HAP-1 (cell line): ENCODE results near the gene ARHGEF38.

ENCODE experiments used
- DNase-seq, 2 experiments: peaks; one replicate each; pipeline ENCODE4 v3.0.0-alpha.2; 2016 to 2020; ENCODE audit warnings: low spot score in 2 of 2
- H3K27me3 ChIP-seq: fragments of 250-450 bp; sonication (Bioruptor Pico); 2 replicates; pipeline ENCODE4 v1.5.1; 2020; ENCODE audit warnings: low read depth, mild to moderate bottlenecking, moderate library complexity
- H3K36me3 ChIP-seq: fragments of 250-450 bp; sonication (Bioruptor Pico); replicated peaks from 2 replicates; pipeline ENCODE4 v1.5.1; 2020; ENCODE audit warnings: mild to moderate bottlenecking
- H3K4me1 ChIP-seq: fragments of 250-450 bp; sonication (Bioruptor Pico); 2 replicates; pipeline ENCODE4 v1.5.1; 2020; ENCODE audit warnings: mild to moderate bottlenecking
- H3K4me3 ChIP-seq: fragments of 250-450 bp; sonication (Bioruptor Pico); 2 replicates; pipeline ENCODE4 v1.5.1; 2020; ENCODE audit warnings: mild to moderate bottlenecking, moderate library complexity
- H3K9me3 ChIP-seq: fragments of 250-450 bp; sonication (Bioruptor Pico); 2 replicates; pipeline ENCODE4 v1.5.1; 2020; ENCODE audit warnings: mild to moderate bottlenecking, moderate library complexity
- in situ Hi-C: fragments of 300-500 bp; cut with MboI; formaldehyde crosslinking; loops from 3 replicates; pipeline ENCODE4 v1.14.3; 2020; ENCODE audit warnings: low sequenced_read_pairs, inconsistent platforms, mixed read lengths

ARHGEF38 gene

DNA sequence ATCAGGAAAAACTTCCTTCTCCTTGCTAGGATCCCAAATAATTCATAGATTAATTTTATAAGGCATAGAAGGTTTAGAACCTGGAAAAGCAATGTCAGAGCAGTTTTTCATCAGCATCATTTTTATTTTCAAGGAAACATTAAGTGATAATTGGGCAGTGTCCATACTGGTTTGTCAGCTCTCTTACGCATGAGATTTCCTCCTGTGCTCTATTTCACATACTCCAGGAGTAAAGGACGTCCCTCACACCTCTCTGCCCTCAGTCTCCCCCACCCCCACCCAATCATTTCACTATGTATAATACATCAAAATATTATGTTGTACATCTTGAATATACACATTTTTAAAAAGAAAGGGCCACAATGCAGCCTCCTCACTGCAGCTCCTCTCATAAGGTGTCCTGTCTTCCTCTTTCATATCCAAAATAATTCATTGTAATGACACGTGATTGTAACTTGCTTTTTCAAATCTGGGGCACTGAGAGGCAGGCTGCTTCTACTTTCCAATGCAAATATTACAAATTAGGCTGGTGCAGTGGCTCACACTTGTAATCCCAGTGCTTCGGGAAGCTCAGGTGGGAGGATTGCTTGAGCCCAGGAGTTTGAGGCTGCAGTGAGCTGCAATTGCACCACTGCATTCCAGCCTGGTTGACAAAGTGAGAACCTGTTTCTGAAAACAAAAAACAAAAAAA is 34.4 kb downstream of the ARHGEF38 start:
- H3K9me3 ChIP-seq = no peaks in the 10 kb centered on the region
- no peak for DNase-seq
- no peaks in the 10 kb centered on the region for H3K36me3 ChIP-seq
- H3K4me3 ChIP-seq = no peak overlapping the region
- no peaks in the 10 kb centered on the region for H3K27me3 ChIP-seq
- in situ Hi-C loops = no loop called here
- peaks cover 3% of the 10 kb centered on the region for H3K4me1 ChIP-seq

DNA sequence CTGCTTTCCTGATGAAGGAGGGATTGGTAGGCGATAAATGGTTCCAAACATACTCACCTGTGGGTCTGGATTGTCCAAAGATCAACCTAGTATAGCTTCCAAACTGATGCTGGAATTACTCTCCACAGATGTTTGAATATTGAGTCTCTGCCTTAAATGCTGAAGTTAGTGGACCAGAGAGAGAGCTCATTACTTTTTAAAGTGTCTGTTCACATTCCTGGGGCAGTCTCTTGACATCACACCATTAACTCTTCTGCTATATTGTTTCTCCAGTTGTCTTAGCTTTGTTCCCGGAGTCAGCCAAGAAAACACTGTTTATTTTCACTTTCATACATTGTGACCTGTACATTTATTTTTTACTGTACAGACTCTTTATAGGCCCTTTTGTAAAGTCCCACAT is 35.4 kb downstream of the ARHGEF38 start:
- Histone ChIP-seq H3K27me3 (no peaks in the 10 kb centered on the region), H3K4me3 (no peak overlapping the region), H3K4me1 (peaks cover 5% of the 10 kb centered on the region), H3K36me3 (no peaks in the 10 kb centered on the region), H3K9me3 (no peaks in the 10 kb centered on the region)
- in situ Hi-C loops = no loop called here
- no peak for DNase-seq

DNA sequence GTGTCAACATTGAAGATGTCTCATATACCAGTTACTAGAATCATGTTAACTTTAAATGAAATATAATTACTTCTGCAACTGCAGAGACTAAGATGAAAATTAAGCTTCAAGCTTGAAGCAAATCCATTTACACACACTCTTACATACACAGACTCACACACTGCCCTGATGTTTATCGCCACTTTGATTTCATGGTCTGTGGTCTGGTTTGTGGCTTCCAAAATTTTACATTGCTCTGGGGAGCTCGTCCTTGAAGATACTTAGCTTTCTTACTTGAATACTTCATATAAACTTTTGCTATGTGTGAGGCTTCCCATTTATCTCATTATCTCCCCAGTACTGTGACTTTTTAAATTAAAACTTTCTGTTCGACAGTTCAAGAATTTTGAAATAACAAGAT is 35.8 kb downstream of the ARHGEF38 start:
- no peaks in the 10 kb centered on the region for H3K36me3 ChIP-seq
- no peaks in the 10 kb centered on the region for H3K9me3 ChIP-seq
- in situ Hi-C loops = no loop called here
- H3K4me3 ChIP-seq = no peak overlapping the region
- no peak for DNase-seq
- H3K27me3 ChIP-seq = no peaks in the 10 kb centered on the region
- H3K4me1 ChIP-seq = peaks cover 5% of the 10 kb centered on the region

DNA sequence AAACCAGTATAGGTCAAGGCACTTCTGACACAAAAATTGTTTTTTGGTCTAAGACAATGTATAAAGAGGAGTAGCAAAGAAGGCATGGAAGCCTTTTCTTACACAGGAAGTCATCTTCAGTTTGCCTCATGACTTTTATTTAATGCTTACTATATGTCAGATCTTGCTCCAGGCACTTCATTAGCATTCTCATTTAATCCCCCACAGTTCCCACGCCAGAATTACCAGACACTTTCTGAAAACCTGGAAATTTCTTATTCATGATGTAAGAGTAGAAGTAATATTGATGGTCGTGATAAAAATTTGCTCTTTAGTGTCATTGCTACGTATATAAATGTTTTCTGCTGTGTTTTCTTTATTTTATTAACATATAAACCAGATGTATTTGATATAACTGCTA is 39.2 kb downstream of the ARHGEF38 start:
- Histone ChIP-seq H3K4me1 (peaks cover 5% of the 10 kb centered on the region), H3K27me3 (no peaks in the 10 kb centered on the region), H3K4me3 (no peak overlapping the region), H3K9me3 (no peaks in the 10 kb centered on the region), H3K36me3 (no peaks in the 10 kb centered on the region)
- DNase-seq = peak in 1 of 2 experiments; percentile 21
- in situ Hi-C loops = no loop called here

DNA sequence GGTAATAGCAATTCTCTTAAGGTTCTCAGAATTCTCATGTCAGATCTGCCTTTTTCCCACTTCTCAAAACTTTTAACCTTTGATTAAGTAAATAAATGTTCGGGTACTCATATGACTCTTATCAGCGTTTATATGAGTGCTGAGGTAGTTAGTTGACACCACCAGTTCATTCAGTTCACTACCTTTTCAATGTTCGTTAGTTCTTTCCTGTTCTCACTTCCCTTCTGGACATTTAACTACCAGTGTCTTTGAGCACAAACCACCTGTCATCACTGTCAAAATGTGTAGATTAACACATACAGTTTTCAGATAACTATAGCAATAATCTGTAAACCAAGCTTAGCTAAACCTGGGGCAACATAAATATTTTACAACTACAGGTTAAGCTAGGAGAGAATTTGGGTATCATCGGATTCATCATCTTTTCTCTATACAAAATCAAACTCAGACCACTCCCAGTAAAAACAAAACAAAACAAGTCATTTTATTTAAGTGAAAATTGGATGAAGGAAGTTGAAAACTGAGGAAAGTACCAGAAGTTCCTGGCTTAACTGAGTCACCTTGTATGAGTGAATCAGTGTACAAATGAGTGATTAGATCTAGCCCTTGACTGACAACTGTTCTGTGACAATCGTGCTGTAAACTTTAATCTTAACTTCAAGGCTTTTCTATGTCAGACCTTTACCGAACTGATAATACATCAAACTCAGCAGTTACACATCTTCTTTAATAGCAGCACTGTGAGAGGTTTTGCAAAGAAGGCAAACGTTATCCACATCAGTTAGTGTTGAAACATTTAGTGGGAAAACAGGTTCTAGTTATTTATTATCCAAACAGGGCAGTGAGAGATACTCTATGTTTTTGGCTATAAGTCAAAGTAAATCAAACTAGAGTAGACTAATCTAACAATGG is 41.9 kb downstream of the ARHGEF38 start:
- H3K9me3 ChIP-seq = no peaks in the 10 kb centered on the region
- in situ Hi-C loops = no loop called here
- peaks cover 5% of the 10 kb centered on the region for H3K4me1 ChIP-seq
- H3K4me3 ChIP-seq = no peak overlapping the region
- H3K27me3 ChIP-seq = no peaks in the 10 kb centered on the region
- no peaks in the 10 kb centered on the region for H3K36me3 ChIP-seq
- DNase-seq = no peak

DNA sequence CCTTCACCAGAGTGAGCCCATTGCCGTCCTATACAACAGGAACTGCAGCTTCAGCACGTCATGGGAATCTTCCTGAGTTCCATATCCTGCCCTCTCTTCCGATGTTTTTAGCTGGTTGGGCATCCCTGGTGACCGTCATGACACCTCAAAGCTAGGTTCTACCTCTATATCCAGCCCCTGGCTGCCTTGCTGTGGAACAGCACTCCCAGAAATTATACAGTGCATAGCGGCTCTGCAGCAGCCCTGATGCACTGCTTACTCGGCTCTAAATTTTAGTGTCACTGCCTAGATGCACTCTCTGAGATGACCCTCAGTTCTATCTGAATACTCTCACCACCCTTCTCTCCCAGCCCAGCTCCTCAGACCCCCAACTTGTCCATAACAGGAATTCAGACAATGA is 44.3 kb downstream of the ARHGEF38 start:
- in situ Hi-C loops = no loop called here
- Histone ChIP-seq H3K4me1 (peaks cover 3% of the 10 kb centered on the region), H3K36me3 (no peaks in the 10 kb centered on the region)

DNA sequence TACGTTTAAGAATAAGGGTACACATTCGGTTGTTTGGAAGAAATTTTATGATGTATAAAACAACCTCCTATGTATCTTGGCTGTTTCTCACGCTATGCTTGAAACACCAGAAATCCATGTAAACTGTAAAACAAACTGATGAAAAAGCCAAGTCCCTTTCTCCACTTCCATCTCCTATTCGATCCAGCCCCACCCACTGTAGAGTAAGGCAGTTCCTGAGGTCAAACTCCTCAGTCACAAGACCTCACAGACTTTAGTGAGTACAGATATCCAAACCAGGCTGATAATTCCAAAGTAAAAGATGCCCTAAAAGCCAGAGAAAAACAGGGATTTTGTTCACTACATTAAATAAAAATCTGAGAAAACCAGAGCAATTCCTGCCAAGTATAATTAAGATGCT is 45.6 kb downstream of the ARHGEF38 start:
- no peak for DNase-seq
- H3K4me3 ChIP-seq = no peak overlapping the region
- no peaks in the 10 kb centered on the region for H3K27me3 ChIP-seq
- no peaks in the 10 kb centered on the region for H3K9me3 ChIP-seq
- no peaks in the 10 kb centered on the region for H3K4me1 ChIP-seq
- no peaks in the 10 kb centered on the region for H3K36me3 ChIP-seq
- in situ Hi-C loops = no loop called here

More for the DNA sequence above, 44.3 kb downstream of the ARHGEF38 start:
- H3K4me3 ChIP-seq = no peak overlapping the region
- no peaks in the 10 kb centered on the region for H3K27me3 ChIP-seq
- no peaks in the 10 kb centered on the region for H3K9me3 ChIP-seq
- DNase-seq = no peak

DNA sequence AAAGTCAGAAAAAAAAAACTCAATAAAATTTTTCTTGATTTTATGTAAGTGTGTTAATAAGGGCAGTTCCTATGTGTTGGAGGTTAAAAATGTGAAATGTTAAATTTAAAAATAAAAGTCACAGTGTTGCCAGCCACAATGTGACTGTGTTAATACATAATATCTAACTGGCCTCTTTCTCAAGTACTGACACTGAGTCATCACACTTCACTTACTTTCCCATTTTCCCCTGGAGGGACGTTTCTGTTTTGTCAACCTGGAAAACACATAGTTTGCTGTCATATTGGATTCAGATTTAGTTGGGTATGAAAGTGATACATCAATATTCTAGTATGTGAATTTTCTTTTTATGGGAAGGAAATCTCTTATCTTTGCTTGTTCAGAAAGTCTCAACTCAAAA is 46.4 kb downstream of the ARHGEF38 start:
- no peak for DNase-seq
- H3K27me3 ChIP-seq = no peaks in the 10 kb centered on the region
- H3K9me3 ChIP-seq = no peaks in the 10 kb centered on the region
- no peak overlapping the region for H3K4me3 ChIP-seq
- in situ Hi-C loops = no loop called here
- H3K4me1 ChIP-seq = no peaks in the 10 kb centered on the region
- no peaks in the 10 kb centered on the region for H3K36me3 ChIP-seq

DNA sequence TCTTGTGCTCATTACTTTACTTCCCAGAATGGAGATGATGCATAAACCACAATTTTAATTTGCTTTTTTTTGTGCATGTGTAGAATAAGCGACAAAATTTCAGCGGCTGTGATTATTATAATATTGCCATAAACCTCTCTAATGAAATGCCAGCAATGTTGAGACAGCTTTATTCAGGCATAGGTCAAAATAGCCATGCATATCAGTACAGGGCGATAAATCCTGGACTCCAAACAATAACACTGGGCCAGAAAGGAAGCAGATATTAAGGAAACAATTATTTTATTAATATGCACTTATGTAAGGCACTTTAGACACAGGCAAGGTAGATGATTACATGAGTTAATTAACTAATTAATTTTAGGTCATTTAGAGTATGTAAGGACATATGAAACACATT is 47.1 kb downstream of the ARHGEF38 start:
- Histone ChIP-seq H3K27me3 (no peaks in the 10 kb centered on the region), H3K9me3 (no peaks in the 10 kb centered on the region), H3K4me1 (no peaks in the 10 kb centered on the region), H3K36me3 (no peaks in the 10 kb centered on the region), H3K4me3 (no peak overlapping the region)
- in situ Hi-C loops = no loop called here
- no peak for DNase-seq

DNA sequence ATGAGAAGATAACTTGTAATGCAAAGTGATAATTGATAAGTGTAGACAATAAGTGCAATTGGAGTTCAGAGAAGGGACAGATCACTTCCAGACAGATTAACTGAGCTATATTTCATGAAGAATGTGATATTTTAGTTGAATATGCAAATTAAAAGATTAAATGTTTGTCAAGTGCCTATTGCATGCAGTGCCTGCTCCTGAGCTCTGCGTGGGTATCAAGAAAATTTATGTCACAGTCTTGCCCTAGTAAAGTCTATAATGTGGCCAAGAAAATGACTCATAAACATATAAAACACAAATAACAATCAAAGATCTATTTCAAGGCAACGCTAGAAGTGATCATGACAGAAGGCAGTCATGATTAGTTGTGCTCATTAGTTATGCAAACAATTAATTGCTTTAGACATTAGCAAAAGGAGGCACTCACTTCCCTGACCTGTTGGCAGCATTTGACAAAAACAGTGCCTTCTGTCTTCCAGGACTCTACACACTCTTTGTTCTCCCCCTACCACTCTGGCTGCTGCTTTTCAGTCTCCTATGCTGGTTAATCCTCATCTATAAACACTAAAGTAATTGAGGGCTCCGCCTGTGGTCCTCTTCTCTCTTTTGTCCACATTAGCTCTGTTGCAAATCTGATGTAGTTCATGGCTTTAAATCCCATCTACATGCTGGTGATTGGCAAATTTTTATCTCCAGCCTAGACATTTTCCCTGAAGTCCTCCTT is 47.7 kb downstream of the ARHGEF38 start:
- in situ Hi-C loops = no loop called here
- no peaks in the 10 kb centered on the region for H3K27me3 ChIP-seq
- DNase-seq = peak; percentile 12 to 14
- H3K9me3 ChIP-seq = no peaks in the 10 kb centered on the region
- H3K36me3 ChIP-seq = no peaks in the 10 kb centered on the region
- no peak overlapping the region for H3K4me3 ChIP-seq
- no peaks in the 10 kb centered on the region for H3K4me1 ChIP-seq

DNA sequence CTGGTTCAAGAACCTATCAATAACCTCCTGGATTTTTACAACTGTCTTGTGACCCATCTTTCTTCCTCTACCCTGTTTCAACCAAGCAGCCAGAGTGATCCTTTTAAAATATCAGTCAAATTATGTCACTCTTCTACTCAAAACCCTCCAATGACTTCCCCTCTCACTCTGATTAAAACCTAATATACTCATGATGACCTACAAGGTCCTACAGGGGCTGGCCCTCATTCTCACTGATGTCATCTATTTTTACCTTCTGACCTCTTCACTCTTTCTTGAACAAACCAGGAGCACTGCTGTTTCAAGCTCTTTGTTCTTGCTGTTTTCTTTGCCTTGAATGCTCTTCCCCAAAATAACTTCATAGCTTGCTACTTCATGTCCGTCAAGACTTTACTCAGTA is 48.5 kb downstream of the ARHGEF38 start:
- Histone ChIP-seq H3K27me3 (no peaks in the 10 kb centered on the region), H3K9me3 (no peaks in the 10 kb centered on the region), H3K4me1 (no peaks in the 10 kb centered on the region), H3K36me3 (no peaks in the 10 kb centered on the region), H3K4me3 (no peak overlapping the region)
- in situ Hi-C loops = no loop called here
- DNase-seq = no peak

DNA sequence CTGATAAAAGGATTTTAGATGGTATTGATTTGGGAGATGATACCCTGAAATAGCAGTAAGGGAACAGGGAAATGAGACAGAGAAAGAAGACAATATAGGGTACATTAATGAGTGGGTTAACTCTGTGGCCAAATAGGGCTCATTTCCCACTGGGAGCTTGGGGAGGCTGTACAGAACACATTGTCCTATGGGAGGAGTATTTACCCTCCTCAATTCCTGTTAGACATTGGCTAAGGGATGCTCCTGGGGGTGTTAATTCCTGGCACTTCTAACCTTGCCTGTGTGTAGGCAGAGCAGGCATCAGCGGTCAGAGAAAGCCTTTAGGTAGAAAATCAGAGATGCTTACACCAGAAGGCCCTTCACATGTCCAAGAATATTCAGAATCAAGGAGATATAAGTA is 49.0 kb downstream of the ARHGEF38 start:
- no peaks in the 10 kb centered on the region for H3K27me3 ChIP-seq
- in situ Hi-C loops = no loop called here
- H3K9me3 ChIP-seq = no peaks in the 10 kb centered on the region
- no peaks in the 10 kb centered on the region for H3K4me1 ChIP-seq
- H3K36me3 ChIP-seq = no peaks in the 10 kb centered on the region
- DNase-seq = no peak
- no peak overlapping the region for H3K4me3 ChIP-seq

DNA sequence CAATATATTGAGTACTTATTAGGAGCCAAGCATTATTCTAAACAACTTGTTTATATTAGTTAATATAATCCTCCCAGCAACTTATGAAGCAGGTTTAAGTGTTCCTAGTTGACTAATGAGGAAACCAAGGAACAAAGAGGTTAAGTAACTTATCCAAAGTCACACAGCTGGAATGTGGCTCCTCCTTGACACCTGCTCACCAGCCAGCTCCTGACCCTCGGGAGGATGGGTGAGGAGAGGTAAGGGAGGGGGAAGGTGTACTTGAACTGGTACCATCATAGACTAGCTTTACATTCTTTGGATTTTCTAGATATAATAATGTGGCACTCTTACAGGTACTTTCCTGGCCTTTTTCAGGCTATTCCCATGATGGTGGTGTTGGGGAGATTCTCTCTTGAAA is 50.7 kb downstream of the ARHGEF38 start:
- H3K4me1 ChIP-seq = no peaks in the 10 kb centered on the region
- no peak for DNase-seq
- H3K36me3 ChIP-seq = no peaks in the 10 kb centered on the region
- H3K4me3 ChIP-seq = no peak overlapping the region
- H3K9me3 ChIP-seq = no peaks in the 10 kb centered on the region
- no peaks in the 10 kb centered on the region for H3K27me3 ChIP-seq
- in situ Hi-C loops = no loop called here

DNA sequence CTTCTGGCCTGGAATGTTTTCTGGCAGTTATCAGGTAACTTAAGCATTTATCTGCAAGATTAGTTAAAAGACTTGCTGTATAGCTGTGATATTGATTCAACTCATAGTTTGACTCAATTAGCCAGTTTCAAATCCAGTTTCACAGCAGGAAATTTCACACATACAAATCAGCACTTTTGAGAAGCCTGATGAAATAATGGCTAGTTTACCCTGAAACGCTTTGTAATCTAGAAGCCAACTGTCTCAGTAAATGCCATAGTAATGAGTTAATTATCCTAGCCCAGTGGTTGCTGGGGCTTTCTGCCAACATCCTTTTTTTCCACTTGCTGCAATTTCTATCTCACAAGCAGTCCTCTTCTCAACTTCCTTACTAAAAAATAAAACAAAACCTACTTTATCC is 53.1 kb downstream of the ARHGEF38 start:
- no peaks in the 10 kb centered on the region for H3K27me3 ChIP-seq
- no peaks in the 10 kb centered on the region for H3K9me3 ChIP-seq
- H3K4me3 ChIP-seq = no peak overlapping the region
- no peak for DNase-seq
- H3K4me1 ChIP-seq = no peaks in the 10 kb centered on the region
- H3K36me3 ChIP-seq = no peaks in the 10 kb centered on the region
- in situ Hi-C loops = no loop called here
